Measurements from ENCODE around the gene ZNF30. TPM values are rescaled to one million over a fixed set of nuclear protein-coding genes. Genes with fewer than 3 reads are reported as not detected.

The ZNF30 gene
- 1 to 10 TPM in 3 of 4 donors, under 1 TPM in 1; 0.26 to 7.1 (median 2.8) TPM for total RNA-seq

GRCh38 chr19:34926685-34927375 lies at the start of gene ZNF30:
TSS of gene ZNF30 (plus strand) at chr19:34926903. CDS start at chr19:34929948, 3,045 bp downstream.
- intact Hi-C loops (cut with DNase I; ENCODE audit: low total_unique reads), result no loop called here
- H3K4me1 ChIP-seq, result peaks cover 0 to 4% of the 10 kb centered on the region in 2 donors
- TF ChIP-seq POLR2A (IDR thresholded peaks at IDR 0.05) (peak in 1 of 2 donors; percentile 30), CTCF (IDR thresholded peaks at IDR 0.05) (peak in 1 of 4 experiments; percentile 15)
- no peaks in the 10 kb centered on the region for H3K9me3 ChIP-seq
- H3K36me3 ChIP-seq, result no peaks in the 10 kb centered on the region
- peak; percentile 83 to 89 for DNase-seq
- no peaks in the 10 kb centered on the region for H3K27me3 ChIP-seq
- peak within 1 kb of the TSS; percentile 46 to 64 for H3K4me3 ChIP-seq
- H3K27ac ChIP-seq, result peak within 1 kb of the TSS; percentile 42 to 73

GRCh38 chr19:34879563-34879962 lies 47.1 kb upstream of the ZNF30 start:
- no peak overlapping the region for H3K4me3 ChIP-seq
- no peaks in the 10 kb centered on the region for H3K9me3 ChIP-seq
- no peak for TF ChIP-seq CTCF (IDR thresholded peaks at IDR 0.05)
- no peak for TF ChIP-seq POLR2A (IDR thresholded peaks at IDR 0.05)
- DNase-seq, result no peak
- intact Hi-C loops (cut with DNase I; ENCODE audit: low total_unique reads), result no loop called here
- no peaks in the 10 kb centered on the region for H3K4me1 ChIP-seq
- no peak overlapping the region for H3K27ac ChIP-seq
- no peaks in the 10 kb centered on the region for H3K27me3 ChIP-seq
- H3K36me3 ChIP-seq, result no peaks in the 10 kb centered on the region

GRCh38 chr19:34880034-34880433 lies 46.7 kb upstream of the ZNF30 start:
- H3K27ac ChIP-seq, result no peak overlapping the region
- no peaks in the 10 kb centered on the region for H3K36me3 ChIP-seq
- TF ChIP-seq POLR2A (IDR thresholded peaks at IDR 0.05) (no peak), CTCF (IDR thresholded peaks at IDR 0.05) (no peak)
- intact Hi-C loops (cut with DNase I; ENCODE audit: low total_unique reads), result no loop called here
- no peaks in the 10 kb centered on the region for H3K27me3 ChIP-seq
- no peaks in the 10 kb centered on the region for H3K4me1 ChIP-seq
- H3K9me3 ChIP-seq, result no peaks in the 10 kb centered on the region
- H3K4me3 ChIP-seq, result no peak overlapping the region
- no peak for DNase-seq

GRCh38 chr19:34881982-34882381 lies 44.7 kb upstream of the ZNF30 start:
- Histone ChIP-seq H3K4me1 (no peaks in the 10 kb centered on the region), H3K27ac (no peak overlapping the region), H3K36me3 (no peaks in the 10 kb centered on the region), H3K9me3 (no peaks in the 10 kb centered on the region), H3K4me3 (no peak overlapping the region), H3K27me3 (no peaks in the 10 kb centered on the region)
- TF ChIP-seq CTCF (IDR thresholded peaks at IDR 0.05) (no peak), POLR2A (IDR thresholded peaks at IDR 0.05) (no peak)
- intact Hi-C loops (cut with DNase I; ENCODE audit: low total_unique reads), result no loop called here
- DNase-seq, result no peak

GRCh38 chr19:34888091-34888490 lies 38.6 kb upstream of the ZNF30 start:
- no peaks in the 10 kb centered on the region for H3K36me3 ChIP-seq
- no peak overlapping the region for H3K27ac ChIP-seq
- no peak for DNase-seq
- TF ChIP-seq CTCF (IDR thresholded peaks at IDR 0.05) (no peak), POLR2A (IDR thresholded peaks at IDR 0.05) (no peak)
- no peaks in the 10 kb centered on the region for H3K9me3 ChIP-seq
- H3K27me3 ChIP-seq, result no peaks in the 10 kb centered on the region
- intact Hi-C loops (cut with DNase I; ENCODE audit: low total_unique reads), result no loop called here
- no peak overlapping the region for H3K4me3 ChIP-seq
- H3K4me1 ChIP-seq, result no peaks in the 10 kb centered on the region

All from uterus (tissue), 4 donors.